Tibial nerve (tissue), 3 donors: ENCODE measurements around the gene DYDC1.
"Not testable (repeated sequence)": the region's sequence is repeated elsewhere in the genome, so short reads cannot be mapped to it uniquely, and the experiment has no call there.

Source experiments
- POLR2A ChIP-seq, 2 donors: fragments of 450-650 bp; IDR thresholded peaks; one replicate each; pipeline ENCODE4 v1.6.1; 2017; ENCODE audit warnings: antibody characterized with exemption in 2 of 2, mild to moderate bottlenecking in 2 of 2, moderate library complexity in 2 of 2
- TF ChIP-seq, protein P1 (sequence below), 5 experiments: fragments of 200-600 bp in 3 of 5; fragments of 450-650 bp in 2 of 5; sonication (generic) in 3 of 5; IDR thresholded peaks; one replicate each; pipeline ENCODE4 v1.5.1; 2016 to 2019; ENCODE audit warnings: antibody characterized with exemption in 5 of 5, mild to moderate bottlenecking in 3 of 5, moderate library complexity in 2 of 5

DNA sequence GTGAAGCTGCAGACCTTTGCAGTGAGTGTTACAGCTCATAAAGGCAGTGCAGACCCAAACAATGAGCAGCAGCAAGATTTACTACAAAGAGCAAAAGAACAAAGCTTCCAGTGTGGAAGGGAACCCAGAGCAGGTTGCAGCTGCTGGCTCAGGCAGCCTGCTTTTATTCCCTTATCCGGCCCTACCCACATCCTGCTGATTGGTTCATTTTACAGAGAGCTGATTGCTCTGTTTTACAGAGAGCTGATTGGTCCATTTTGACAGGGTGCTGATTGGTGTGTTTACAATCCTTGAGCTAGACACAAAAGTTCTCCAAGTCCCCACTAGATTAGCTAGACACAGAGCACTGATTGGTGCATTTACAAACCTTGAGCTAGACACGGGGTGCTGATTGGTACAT, 2.4 kb upstream of the DYDC1 start:
- TF ChIP-seq, protein P1, sequence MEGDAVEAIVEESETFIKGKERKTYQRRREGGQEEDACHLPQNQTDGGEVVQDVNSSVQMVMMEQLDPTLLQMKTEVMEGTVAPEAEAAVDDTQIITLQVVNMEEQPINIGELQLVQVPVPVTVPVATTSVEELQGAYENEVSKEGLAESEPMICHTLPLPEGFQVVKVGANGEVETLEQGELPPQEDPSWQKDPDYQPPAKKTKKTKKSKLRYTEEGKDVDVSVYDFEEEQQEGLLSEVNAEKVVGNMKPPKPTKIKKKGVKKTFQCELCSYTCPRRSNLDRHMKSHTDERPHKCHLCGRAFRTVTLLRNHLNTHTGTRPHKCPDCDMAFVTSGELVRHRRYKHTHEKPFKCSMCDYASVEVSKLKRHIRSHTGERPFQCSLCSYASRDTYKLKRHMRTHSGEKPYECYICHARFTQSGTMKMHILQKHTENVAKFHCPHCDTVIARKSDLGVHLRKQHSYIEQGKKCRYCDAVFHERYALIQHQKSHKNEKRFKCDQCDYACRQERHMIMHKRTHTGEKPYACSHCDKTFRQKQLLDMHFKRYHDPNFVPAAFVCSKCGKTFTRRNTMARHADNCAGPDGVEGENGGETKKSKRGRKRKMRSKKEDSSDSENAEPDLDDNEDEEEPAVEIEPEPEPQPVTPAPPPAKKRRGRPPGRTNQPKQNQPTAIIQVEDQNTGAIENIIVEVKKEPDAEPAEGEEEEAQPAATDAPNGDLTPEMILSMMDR (IDR thresholded peaks at IDR 0.05) = not testable (repeated sequence)
- TF ChIP-seq POLR2A (IDR thresholded peaks at IDR 0.05) = not testable (repeated sequence)
